Measurements from ENCODE around the gene RAD51B. TPM values are rescaled to one million over a fixed set of nuclear protein-coding genes. Genes with fewer than 3 reads are reported as not detected.
"Not testable (repeated sequence)": the region's sequence is repeated elsewhere in the genome, so short reads cannot be mapped to it uniquely, and the experiment has no call there.

RAD51B gene
- total and polyA plus RNA-seq, 2 of the 13 experiments (the other 11 are each of a cell fraction or from before 2014, with no cell fraction given), result 7.0 to 9.5 TPM

DNA sequence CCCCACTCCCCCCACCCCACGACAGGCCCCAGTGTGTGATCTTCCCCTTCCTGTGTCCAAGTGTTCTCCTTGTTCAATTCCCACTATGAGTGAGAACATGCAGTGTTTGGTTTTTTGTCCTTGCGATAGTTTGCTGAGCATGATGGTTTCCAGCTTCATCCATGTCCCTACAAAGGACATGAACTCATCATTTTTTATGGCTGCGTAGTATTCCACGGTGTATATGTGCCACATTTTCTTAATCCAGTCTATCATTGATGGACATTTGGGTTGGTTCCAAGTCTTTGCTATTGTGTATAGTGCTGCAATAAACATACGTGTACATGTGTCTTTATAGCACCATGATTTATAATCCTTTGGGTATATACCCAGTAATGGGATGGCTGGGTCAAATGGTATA is 609.3 kb downstream of the RAD51B start:
- intact Hi-C loops (cut with micrococcal nuclease; ENCODE audit: unreplicated experiment); H2AFZ ChIP-seq (ENCODE audit: low read length); BruUV-seq (replicated peaks); H3K4me2 ChIP-seq (ENCODE audit: low read depth, low read length); H3K27ac ChIP-seq (ENCODE audit: extremely low read length, insufficient read depth, low read length); CTCF ChIA-PET (ENCODE audit: low intra/inter-chr PET ratio, low total read pairs); POLR2A ChIA-PET; H4K20me1 ChIP-seq (ENCODE audit: insufficient read depth, low read length); in situ Hi-C loops (cut with HindIII; ENCODE audit: extremely low pct_ligation_motif_present, low pct_unique_long_range_greater_than_20kb); H3K4me1 ChIP-seq (ENCODE audit: insufficient read depth, low read length); H3K27me3 ChIP-seq (ENCODE audit: control insufficient read depth in 1 of 2, insufficient read depth in 2 of 2, low read length in 2 of 2); H3K9ac ChIP-seq (ENCODE audit: insufficient read depth, low read depth, low read length); H3K79me2 ChIP-seq (ENCODE audit: insufficient read depth, low read length); ATAC-seq; DNase-seq (ENCODE audit: low spot score); H3K9me3 ChIP-seq (ENCODE audit: low read length); H3K4me3 ChIP-seq (replicated peaks in 1 of 3; ENCODE audit: insufficient read depth in 1 of 3, low read depth in 2 of 3, low read length in 3 of 3); H3K36me3 ChIP-seq (replicated peaks in 1 of 2; ENCODE audit: control insufficient read depth in 1 of 2, insufficient read depth in 2 of 2, low read length in 2 of 2); FAIRE-seq: not testable (repeated sequence)
- 90% methylated on average over 5 of the region's 5 CpGs for WGBS (ENCODE audit: low lambda C conversion rate)

DNA sequence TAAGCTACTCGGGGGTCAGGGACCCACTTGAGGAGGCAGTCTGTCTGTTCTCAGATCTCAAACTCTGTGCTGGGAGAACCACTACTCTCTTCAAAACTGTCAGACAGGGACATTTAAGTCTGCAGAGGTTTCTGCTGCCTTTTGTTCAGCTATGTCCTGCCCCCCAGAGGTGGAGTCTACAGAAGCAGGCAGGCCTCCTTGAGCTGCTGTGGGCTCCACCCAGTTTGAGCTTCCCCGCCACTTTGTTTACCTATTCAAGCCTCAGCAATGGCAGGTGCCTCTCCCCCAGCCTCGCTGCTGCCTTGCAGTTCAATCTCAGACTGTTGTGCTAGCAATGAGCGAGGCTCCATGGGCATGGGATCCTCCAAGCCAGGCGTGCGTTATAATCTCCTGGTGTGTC is 614.6 kb downstream of the RAD51B start:
- ATAC-seq; intact Hi-C loops (cut with micrococcal nuclease; ENCODE audit: unreplicated experiment); in situ Hi-C loops (cut with HindIII; ENCODE audit: extremely low pct_ligation_motif_present, low pct_unique_long_range_greater_than_20kb); FAIRE-seq; H3K36me3 ChIP-seq (replicated peaks in 1 of 2; ENCODE audit: control insufficient read depth in 1 of 2, insufficient read depth in 2 of 2, low read length in 2 of 2); H2AFZ ChIP-seq (ENCODE audit: low read length); H3K27ac ChIP-seq (ENCODE audit: extremely low read length, insufficient read depth, low read length); H3K4me1 ChIP-seq (ENCODE audit: insufficient read depth, low read length); H3K9ac ChIP-seq (ENCODE audit: insufficient read depth, low read depth, low read length); H3K9me3 ChIP-seq (ENCODE audit: low read length); H3K4me2 ChIP-seq (ENCODE audit: low read depth, low read length); H3K4me3 ChIP-seq (replicated peaks in 1 of 3; ENCODE audit: insufficient read depth in 1 of 3, low read depth in 2 of 3, low read length in 3 of 3); POLR2A ChIA-PET; H3K79me2 ChIP-seq (ENCODE audit: insufficient read depth, low read length); H4K20me1 ChIP-seq (ENCODE audit: insufficient read depth, low read length); H3K27me3 ChIP-seq (ENCODE audit: control insufficient read depth in 1 of 2, insufficient read depth in 2 of 2, low read length in 2 of 2); CTCF ChIA-PET (ENCODE audit: low intra/inter-chr PET ratio, low total read pairs); BruUV-seq (replicated peaks): not testable (repeated sequence)
- DNase-seq (ENCODE audit: low spot score), result peak; percentile 12
- 55% methylated on average over 5 of the region's 6 CpGs for WGBS (ENCODE audit: low lambda C conversion rate)
- TF ChIP-seq, protein P1, sequence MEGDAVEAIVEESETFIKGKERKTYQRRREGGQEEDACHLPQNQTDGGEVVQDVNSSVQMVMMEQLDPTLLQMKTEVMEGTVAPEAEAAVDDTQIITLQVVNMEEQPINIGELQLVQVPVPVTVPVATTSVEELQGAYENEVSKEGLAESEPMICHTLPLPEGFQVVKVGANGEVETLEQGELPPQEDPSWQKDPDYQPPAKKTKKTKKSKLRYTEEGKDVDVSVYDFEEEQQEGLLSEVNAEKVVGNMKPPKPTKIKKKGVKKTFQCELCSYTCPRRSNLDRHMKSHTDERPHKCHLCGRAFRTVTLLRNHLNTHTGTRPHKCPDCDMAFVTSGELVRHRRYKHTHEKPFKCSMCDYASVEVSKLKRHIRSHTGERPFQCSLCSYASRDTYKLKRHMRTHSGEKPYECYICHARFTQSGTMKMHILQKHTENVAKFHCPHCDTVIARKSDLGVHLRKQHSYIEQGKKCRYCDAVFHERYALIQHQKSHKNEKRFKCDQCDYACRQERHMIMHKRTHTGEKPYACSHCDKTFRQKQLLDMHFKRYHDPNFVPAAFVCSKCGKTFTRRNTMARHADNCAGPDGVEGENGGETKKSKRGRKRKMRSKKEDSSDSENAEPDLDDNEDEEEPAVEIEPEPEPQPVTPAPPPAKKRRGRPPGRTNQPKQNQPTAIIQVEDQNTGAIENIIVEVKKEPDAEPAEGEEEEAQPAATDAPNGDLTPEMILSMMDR (CRISPR knock-in tag; IDR thresholded peaks at IDR 0.05), result peak; percentile 47
- TF ChIP-seq STAG1 (CRISPR knock-in tag; IDR thresholded peaks at IDR 0.05), result peak; percentile 46

DNA sequence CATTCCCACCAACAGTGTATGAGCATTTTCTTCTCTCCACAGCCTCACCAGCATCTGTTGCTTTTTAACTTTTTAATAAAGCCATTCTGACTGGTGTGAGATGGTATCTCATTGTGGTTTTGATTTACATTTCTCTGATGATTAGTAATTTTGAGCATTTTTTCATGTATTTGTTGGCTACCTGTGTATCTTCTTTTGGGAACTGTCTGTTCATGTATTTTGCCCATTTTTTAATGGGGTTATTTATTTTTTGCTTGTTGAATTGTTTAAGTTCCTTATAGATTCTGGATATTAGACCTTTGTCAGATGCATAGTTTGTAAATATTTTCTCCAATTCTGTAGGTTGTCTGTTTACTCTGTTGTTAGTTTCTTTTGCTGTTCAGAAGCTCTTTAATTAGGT is 616.1 kb downstream of the RAD51B start:
- H3K36me3 ChIP-seq (replicated peaks in 1 of 2; ENCODE audit: control insufficient read depth in 1 of 2, insufficient read depth in 2 of 2, low read length in 2 of 2); H3K4me1 ChIP-seq (ENCODE audit: insufficient read depth, low read length); H4K20me1 ChIP-seq (ENCODE audit: insufficient read depth, low read length); DNase-seq (ENCODE audit: low spot score); H3K27me3 ChIP-seq (ENCODE audit: control insufficient read depth in 1 of 2, insufficient read depth in 2 of 2, low read length in 2 of 2); CTCF ChIA-PET (ENCODE audit: low intra/inter-chr PET ratio, low total read pairs); H3K9ac ChIP-seq (ENCODE audit: insufficient read depth, low read depth, low read length); H2AFZ ChIP-seq (ENCODE audit: low read length); ATAC-seq; POLR2A ChIA-PET; intact Hi-C loops (cut with micrococcal nuclease; ENCODE audit: unreplicated experiment); H3K9me3 ChIP-seq (ENCODE audit: low read length); FAIRE-seq; in situ Hi-C loops (cut with HindIII; ENCODE audit: extremely low pct_ligation_motif_present, low pct_unique_long_range_greater_than_20kb); H3K27ac ChIP-seq (ENCODE audit: extremely low read length, insufficient read depth, low read length); H3K4me3 ChIP-seq (replicated peaks in 1 of 3; ENCODE audit: insufficient read depth in 1 of 3, low read depth in 2 of 3, low read length in 3 of 3); BruUV-seq (replicated peaks); H3K79me2 ChIP-seq (ENCODE audit: insufficient read depth, low read length); H3K4me2 ChIP-seq (ENCODE audit: low read depth, low read length): not testable (repeated sequence)

Data from HepG2 (cell line).